Neutrophil (primary cell): ENCODE results near the gene CORO7.

Experiments
- H3K27ac ChIP-seq: fragments of 200-600 bp; sonication (generic); 2 replicates; pipeline ENCODE4 v1.5.1; 2016; ENCODE audit warnings: mild to moderate bottlenecking, moderate library complexity
- H3K27me3 ChIP-seq: fragments of 200-600 bp; sonication (generic); 2 replicates; pipeline ENCODE4 v1.6.0; 2016; ENCODE audit warnings: mild to moderate bottlenecking
- H3K36me3 ChIP-seq: fragments of 200-600 bp; sonication (generic); 2 replicates; pipeline ENCODE4 v1.5.1; 2017
- H3K4me1 ChIP-seq, 2 experiments: fragments of 200-600 bp in 1 of 2; sonication (generic) in 1 of 2; 1 replicate in 1 of 2; 2 replicates in 1 of 2; pipeline versions ENCODE4 v1.5.1 to v1.6.1; 2013 to 2016; ENCODE audit warnings: low read depth in 1 of 2, low read length in 1 of 2, mild to moderate bottlenecking in 1 of 2, moderate library complexity in 1 of 2; ENCODE audit not compliant: control insufficient read depth in 1 of 2, insufficient read depth in 1 of 2
- H3K4me3 ChIP-seq, 2 experiments: fragments of 200-600 bp in 1 of 2; sonication (generic) in 1 of 2; 1 replicate in 1 of 2; 2 replicates in 1 of 2; pipeline ENCODE4 v1.5.1; 2013 to 2016; ENCODE audit warnings: low read depth in 1 of 2, low read length in 1 of 2, mild to moderate bottlenecking in 1 of 2, moderate library complexity in 1 of 2
- H3K9me3 ChIP-seq: fragments of 200-600 bp; sonication (generic); 2 replicates; pipeline ENCODE4 v1.5.1; 2016
- CTCF ChIP-seq: fragments of 200-600 bp; sonication (generic); IDR thresholded peaks from 2 replicates; pipeline ENCODE4 v1.5.1; 2016; ENCODE audit warnings: antibody characterized with exemption

Gene CORO7

DNA sequence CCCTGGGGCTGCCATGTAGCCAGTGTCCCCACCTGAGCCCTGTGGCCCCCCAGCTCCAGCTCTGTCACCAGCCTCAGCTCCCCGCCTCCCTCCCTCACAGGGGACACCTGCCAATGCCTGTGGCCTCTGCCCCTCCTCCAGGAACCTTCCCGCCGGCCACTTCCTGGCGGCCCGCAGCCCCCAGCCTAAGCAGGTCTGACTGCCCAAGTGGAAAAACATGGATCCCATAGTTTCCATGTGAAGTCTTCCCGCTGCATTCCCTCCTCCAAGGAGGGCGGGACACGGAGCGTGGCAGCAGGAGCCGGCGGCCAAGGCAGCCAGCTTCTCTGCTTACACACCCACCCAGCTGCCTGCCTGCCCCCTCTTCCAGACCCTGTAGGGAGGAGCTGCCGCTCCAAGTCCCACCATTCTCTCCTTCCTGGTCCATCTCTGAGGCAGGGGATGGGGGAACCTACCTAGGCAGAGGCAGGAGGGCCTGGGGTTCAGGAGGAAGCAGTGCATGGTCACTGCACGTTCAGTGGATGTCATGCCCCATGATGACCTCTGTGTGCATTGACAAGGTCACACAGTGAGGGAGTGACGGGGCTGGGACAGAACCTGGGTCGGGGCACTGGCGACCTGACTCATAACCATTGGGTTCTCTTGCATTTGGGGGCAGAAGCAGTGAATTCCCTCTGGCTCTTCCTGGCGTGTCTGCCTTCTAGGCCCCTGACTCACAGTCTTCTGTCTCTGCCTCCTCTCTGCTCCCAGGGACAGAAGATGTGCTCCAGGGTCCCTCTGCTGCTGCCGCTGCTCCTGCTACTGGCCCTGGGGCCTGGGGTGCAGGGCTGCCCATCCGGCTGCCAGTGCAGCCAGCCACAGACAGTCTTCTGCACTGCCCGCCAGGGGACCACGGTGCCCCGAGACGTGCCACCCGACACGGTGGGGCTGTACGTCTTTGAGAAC is 36.0 kb downstream of the CORO7 start:
- Histone ChIP-seq H3K9me3 (no peaks in the 10 kb centered on the region), H3K4me1 (no peaks in the 10 kb centered on the region), H3K27ac (no peak overlapping the region), H3K36me3 (peaks cover 96% of the 10 kb centered on the region), H3K4me3 (no peak overlapping the region), H3K27me3 (no peaks in the 10 kb centered on the region)
- TF ChIP-seq CTCF, result no peak

DNA sequence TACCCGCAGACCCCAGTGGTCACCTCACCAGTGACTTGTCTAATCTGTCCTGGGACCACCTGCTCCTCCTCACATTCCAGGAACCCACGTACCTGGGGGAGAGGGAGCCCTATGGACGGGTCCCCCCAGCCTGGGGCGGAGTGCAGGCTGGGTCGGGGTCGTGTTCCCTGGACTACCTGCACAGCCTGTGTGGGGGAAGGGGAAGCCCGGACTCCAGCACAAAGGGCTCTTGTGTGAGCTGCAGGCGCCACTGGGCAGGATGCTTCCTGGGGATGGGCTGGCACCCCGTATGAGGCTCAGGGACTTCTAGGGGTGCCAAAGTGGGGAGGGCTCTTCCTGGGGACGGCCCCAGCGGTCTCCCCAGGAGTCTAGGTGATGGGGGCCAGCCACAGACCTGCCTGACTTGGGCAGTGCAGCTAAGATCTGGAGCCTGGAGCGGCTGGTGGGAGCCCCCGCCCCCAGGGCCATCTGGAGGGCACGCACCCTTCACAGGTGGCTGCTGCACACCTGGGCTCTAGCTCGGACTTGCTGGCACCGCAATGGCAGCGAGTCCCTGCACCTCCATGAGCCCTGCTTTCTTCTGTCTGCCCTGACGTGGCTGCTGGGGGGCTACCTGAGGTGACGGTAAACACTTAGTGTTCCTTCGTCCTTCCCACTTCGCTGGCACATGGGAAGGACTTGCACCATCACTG is 37.3 kb downstream of the CORO7 start:
- Histone ChIP-seq H3K36me3 (peaks cover 96% of the 10 kb centered on the region), H3K9me3 (no peaks in the 10 kb centered on the region), H3K27ac (no peak overlapping the region), H3K4me1 (no peaks in the 10 kb centered on the region), H3K27me3 (no peaks in the 10 kb centered on the region), H3K4me3 (no peak overlapping the region)
- no peak for TF ChIP-seq CTCF

- Histone ChIP-seq H3K4me3 (no peak overlapping the region), H3K27ac (no peak overlapping the region), H3K4me1 (peaks cover under 1 to 9% of the 10 kb centered on the region in 2 experiments), H3K27me3 (peaks cover 8% of the 10 kb centered on the region), H3K36me3 (peaks cover 94% of the 10 kb centered on the region), H3K9me3 (no peaks in the 10 kb centered on the region)
- no peak for TF ChIP-seq CTCF
Observed at GRCh38 chr16:4378161-4378666, 38.2 kb downstream of the CORO7 start.

DNA sequence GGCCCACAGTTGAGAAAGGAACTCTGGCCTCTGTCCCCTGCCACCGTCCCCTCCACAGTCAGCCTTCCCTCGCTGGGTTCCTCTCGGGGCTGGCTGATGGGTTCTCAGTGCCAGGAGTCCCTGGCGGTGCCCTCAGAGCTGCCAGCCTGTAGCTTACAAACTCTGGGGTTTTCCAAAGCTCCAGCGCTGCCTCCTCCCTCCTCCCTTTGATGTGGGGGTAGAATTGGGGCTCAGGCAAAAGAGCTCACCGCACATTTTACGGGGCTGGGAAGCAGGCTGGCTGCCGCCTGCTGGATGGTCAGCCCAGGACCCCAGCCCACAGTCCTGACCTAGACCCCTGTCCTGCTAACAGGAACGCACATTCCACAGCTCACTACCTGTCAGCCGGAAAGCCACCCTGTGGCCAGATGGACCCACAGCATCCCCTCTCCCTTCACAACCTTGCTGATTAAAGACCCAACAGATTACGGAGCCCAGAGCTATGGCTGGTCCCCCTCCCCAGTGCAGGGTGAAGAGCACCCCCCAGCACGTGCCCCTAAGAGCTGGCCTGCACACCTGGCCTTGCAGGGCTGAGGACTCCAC is 38.7 kb downstream of the CORO7 start:
- H3K27me3 ChIP-seq, result peaks cover 14% of the 10 kb centered on the region
- no peak overlapping the region for H3K4me3 ChIP-seq
- no peak overlapping the region for H3K27ac ChIP-seq
- no peaks in the 10 kb centered on the region for H3K9me3 ChIP-seq
- TF ChIP-seq CTCF, result no peak
- peaks cover 6 to 15% of the 10 kb centered on the region in 2 experiments for H3K4me1 ChIP-seq
- peaks cover 91% of the 10 kb centered on the region for H3K36me3 ChIP-seq

DNA sequence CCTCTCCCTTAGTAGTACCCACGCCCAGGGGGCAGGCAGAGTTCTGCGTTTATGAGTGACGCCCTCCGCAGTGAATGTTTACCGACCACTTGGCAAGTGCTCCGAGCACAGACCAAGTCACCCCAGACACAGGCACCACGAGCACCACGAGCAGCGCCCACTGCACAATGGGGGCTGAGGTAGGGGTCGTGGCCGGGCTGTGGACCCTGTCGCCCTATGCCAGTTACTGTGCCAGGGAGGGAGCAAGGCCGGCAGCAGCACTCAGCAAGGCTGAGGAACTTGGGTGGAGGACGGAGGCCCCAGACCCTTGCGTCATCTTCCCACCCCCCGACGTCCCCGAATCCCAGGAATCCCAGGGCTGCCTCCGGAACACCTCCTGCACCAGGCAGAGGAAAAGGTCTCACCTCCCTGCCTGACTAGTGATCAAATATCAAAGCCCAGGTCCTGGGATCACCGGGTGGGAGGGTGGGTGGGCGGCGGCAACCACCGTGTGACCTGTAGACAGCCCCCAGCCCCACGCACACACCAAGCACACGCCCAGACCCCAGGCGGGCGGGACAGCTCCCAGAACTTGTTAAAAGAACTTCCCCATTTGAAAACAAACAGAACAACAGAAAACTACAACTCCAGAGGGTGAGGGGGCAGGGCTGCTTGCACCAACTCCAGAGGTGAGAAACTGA is 39.4 kb downstream of the CORO7 start:
- Histone ChIP-seq H3K4me3 (no peak overlapping the region), H3K27me3 (peaks cover 20% of the 10 kb centered on the region), H3K9me3 (no peaks in the 10 kb centered on the region), H3K36me3 (peaks cover 84% of the 10 kb centered on the region), H3K4me1 (peaks cover 12 to 21% of the 10 kb centered on the region in 2 experiments), H3K27ac (no peak overlapping the region)
- TF ChIP-seq CTCF, result no peak
